Gastroesophageal sphincter (tissue), 3 donors: ENCODE results near the gene TBC1D4.

ENCODE experiments used
- POLR2A ChIP-seq, 2 donors: fragments of 450-650 bp; IDR thresholded peaks; one replicate each; pipeline ENCODE4 v1.6.1; 2017; ENCODE audit warnings: antibody characterized with exemption in 2 of 2, mild to moderate bottlenecking in 2 of 2, moderate library complexity in 1 of 2
- POLR2AphosphoS5 ChIP-seq: sonication (generic); formaldehyde crosslinking; IDR thresholded peaks from one replicate; pipeline ENCODE4 v1.6.1; 2017; ENCODE audit warnings: antibody characterized with exemption
- TF ChIP-seq, protein P1 (sequence below), 4 experiments: fragments of 200-600 bp in 2 of 4; fragments of 450-650 bp in 2 of 4; sonication (generic) in 1 of 4; IDR thresholded peaks; one replicate each; pipeline ENCODE4 v1.5.1; 2017 to 2019; ENCODE audit warnings: antibody characterized with exemption in 4 of 4, mild to moderate bottlenecking in 2 of 4, moderate library complexity in 2 of 4

DNA sequence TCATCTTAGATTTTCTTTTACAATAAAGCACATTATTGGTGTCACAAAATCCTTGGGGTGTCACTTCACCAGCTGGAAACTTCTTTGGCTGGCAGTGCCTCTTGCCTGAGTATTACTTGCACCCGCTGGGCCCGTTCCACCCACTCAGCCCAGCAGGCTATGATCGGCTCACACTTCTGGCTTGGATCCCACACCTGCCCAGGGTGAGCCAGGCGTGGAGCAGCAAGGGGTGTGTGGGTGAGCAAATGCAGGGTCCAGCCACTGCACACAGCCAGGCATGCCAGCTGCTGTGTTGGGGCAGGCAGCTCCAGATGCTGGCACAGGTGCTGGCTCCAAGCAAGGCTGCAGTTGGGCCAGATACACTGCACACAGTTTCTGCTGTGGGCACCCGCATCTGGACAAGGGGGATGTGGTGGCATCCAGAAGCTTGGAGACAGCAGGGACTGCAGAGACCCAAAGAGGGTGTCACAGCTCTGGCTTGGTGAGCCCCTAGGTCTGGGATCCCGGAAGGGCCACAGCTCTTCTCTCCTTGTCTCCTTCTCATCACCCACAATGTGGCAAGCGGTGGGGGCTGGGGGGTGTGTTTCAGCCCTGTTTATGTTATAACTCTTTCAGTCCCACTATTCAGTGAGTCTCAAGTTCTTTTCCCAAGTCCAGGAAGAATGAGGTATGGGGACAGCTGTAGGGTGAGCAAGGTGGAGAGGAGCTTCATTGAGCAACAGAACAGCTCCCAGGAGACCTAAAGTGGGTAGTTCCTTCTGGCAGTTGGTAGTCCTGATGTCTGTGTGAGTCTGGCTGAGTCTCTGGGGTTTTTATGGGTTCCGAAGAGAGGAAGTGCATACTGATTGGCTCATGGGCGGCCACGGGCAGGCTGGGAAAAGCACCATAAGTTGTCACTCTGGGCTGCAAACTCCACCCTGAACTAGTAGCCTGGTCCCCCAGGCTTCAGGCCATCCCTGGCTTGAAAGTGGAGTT is 25.3 kb upstream of the TBC1D4 start:
- TF ChIP-seq, protein P1, sequence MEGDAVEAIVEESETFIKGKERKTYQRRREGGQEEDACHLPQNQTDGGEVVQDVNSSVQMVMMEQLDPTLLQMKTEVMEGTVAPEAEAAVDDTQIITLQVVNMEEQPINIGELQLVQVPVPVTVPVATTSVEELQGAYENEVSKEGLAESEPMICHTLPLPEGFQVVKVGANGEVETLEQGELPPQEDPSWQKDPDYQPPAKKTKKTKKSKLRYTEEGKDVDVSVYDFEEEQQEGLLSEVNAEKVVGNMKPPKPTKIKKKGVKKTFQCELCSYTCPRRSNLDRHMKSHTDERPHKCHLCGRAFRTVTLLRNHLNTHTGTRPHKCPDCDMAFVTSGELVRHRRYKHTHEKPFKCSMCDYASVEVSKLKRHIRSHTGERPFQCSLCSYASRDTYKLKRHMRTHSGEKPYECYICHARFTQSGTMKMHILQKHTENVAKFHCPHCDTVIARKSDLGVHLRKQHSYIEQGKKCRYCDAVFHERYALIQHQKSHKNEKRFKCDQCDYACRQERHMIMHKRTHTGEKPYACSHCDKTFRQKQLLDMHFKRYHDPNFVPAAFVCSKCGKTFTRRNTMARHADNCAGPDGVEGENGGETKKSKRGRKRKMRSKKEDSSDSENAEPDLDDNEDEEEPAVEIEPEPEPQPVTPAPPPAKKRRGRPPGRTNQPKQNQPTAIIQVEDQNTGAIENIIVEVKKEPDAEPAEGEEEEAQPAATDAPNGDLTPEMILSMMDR (IDR thresholded peaks at IDR 0.05): no peak
- no peak for TF ChIP-seq POLR2A (IDR thresholded peaks at IDR 0.05)
- TF ChIP-seq POLR2AphosphoS5: no peak
